Measurements from ENCODE around the gene ZFX. TPM values are rescaled to one million over a fixed set of nuclear protein-coding genes. Genes with fewer than 3 reads are reported as not detected.

ZFX gene
- total RNA-seq, 1 experiment from 2014 or later: 66.8 TPM

GRCh38 chrX:24257011-24257410, 107.5 kb downstream of the ZFX start:
- no CpG with 5 or more reads among the region's 1 CpG for WGBS (ENCODE audit: extremely low coverage, insufficient read length, low lambda C conversion rate)
- Histone ChIP-seq H2AK5ac (ENCODE audit: insufficient read length, low read length) (no peak overlapping the region), H4K8ac (replicated peaks; ENCODE audit: insufficient read length, low read depth, low read length) (no peak overlapping the region), H3K27me3 (ENCODE audit: insufficient read depth, low read length) (no peaks in the 10 kb centered on the region), H3K56ac (ENCODE audit: insufficient read length, low read depth, low read length) (no peak overlapping the region), H3K23ac (ENCODE audit: insufficient read length, low read depth, low read length) (no peak overlapping the region), H3K14ac (ENCODE audit: insufficient read depth, low read length) (no peak overlapping the region), H3K18ac (ENCODE audit: insufficient read length, low read depth, low read length) (no peak overlapping the region), H2BK12ac (ENCODE audit: insufficient read length, low read depth, low read length) (no peak overlapping the region), H3K9me3 (ENCODE audit: control insufficient read depth, low read depth, low read length) (no peaks in the 10 kb centered on the region), H2BK20ac (ENCODE audit: low read depth, low read length, poor library complexity, severe bottlenecking) (no peak overlapping the region), H3K4ac (ENCODE audit: low read depth, low read length) (no peak overlapping the region), H3K27ac (ENCODE audit: insufficient read length, low read depth, low read length) (no peak overlapping the region), H3K79me2 (ENCODE audit: insufficient read depth, low read length) (no peaks in the 10 kb centered on the region), H4K5ac (ENCODE audit: insufficient read length, low read depth, low read length) (no peak overlapping the region), H4K20me1 (ENCODE audit: control insufficient read depth, insufficient read depth, insufficient read length) (no peaks in the 10 kb centered on the region), H2BK5ac (ENCODE audit: insufficient read length, low read length) (no peak overlapping the region), H3K4me1 (ENCODE audit: insufficient read depth, low read length) (no peaks in the 10 kb centered on the region), H3K79me1 (ENCODE audit: insufficient read depth, low read depth, low read length, poor library complexity, severe bottlenecking) (no peaks in the 10 kb centered on the region), H3K23me2 (ENCODE audit: insufficient read length, low read depth, low read length, poor library complexity, severe bottlenecking) (no peaks in the 10 kb centered on the region), H3K4me2 (ENCODE audit: insufficient read depth, insufficient read length, low read length) (no peak overlapping the region), H4K91ac (ENCODE audit: insufficient read length, low read depth, low read length) (no peak overlapping the region), H3T11ph (ENCODE audit: low read length) (no peak overlapping the region), H2BK120ac (ENCODE audit: low read depth, low read length, poor library complexity, severe bottlenecking) (no peak overlapping the region), H2BK15ac (ENCODE audit: low read depth, low read length) (no peak overlapping the region), H2AFZ (ENCODE audit: low read length) (no peak overlapping the region), H3K9ac (ENCODE audit: extremely low read depth, insufficient read length, low read length) (no peak overlapping the region)
- Mint-ChIP-seq H3K4me3 (no peak overlapping the region), H3K9me3 (0 out of 5 replicates have a peak, but pooled peaks cover 0 to 7% of the 10 kb centered on the region in 2 experiments), H3K4me1 (peaks cover 13 to 21% of the 10 kb centered on the region in 2 experiments), H3K27ac (no peak overlapping the region), H3K27me3 (ENCODE audit: low read depth) (no peaks in the 10 kb centered on the region), H3K36me3 (ENCODE audit: insufficient read depth in 1 of 3, low read depth in 3 of 3) (peaks cover 0 to 9% (median 0%) of the 10 kb centered on the region in 3 experiments; a peak in 4 of 7 replicates)
- no peak for TF ChIP-seq CTCF (conservative IDR thresholded peaks at IDR 0.05)
- DNase-seq: no peak
